GM19452 (cell line): ENCODE results near the gene LONP2.
"Not testable (repeated sequence)": the region's sequence is repeated elsewhere in the genome, so short reads cannot be mapped to it uniquely, and the experiment has no call there.

Experiments
- ATAC-seq: cut with Tn5 transposase; IDR thresholded peaks from one replicate; pipeline ENCODE4 v1.9.1; 2021; ENCODE audit not compliant: unreplicated experiment

The LONP2 gene

GRCh38 chr16:48365025-48365600, 121.0 kb downstream of the LONP2 start:
- no peak for ATAC-seq

DNA sequence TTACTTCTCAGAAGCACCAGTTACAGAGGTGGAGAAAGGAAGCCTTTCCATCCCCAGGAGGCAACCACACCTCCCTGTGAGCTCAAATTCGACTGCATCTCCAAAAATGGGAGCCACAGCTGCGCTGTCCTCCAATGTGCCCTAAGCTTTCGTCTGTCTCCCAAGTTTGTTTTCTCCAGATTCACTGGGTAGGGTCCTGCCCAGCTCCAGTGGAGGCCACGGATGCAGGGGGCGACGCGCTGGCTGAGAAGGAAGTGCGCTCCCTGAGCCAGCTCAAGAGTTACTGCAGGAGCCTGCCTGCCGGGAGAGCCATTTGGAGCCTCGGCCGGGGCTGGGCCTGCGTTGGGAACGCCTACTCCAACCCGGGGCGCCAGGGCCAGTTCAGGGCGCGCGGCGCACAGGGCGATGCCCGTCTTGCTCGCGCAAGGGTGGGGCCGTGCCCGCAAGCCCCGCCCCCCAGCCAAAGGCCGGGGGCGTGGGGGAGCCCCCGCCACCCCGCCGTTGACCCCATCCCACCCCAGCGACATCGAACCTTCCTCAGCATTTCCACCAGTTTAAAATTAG, 121.6 kb downstream of the LONP2 start:
- peak; percentile 91 for ATAC-seq

- peak; percentile 60 for ATAC-seq
Measured at GRCh38 chr16:48366165-48367093, 122.3 kb downstream of the LONP2 start.

DNA sequence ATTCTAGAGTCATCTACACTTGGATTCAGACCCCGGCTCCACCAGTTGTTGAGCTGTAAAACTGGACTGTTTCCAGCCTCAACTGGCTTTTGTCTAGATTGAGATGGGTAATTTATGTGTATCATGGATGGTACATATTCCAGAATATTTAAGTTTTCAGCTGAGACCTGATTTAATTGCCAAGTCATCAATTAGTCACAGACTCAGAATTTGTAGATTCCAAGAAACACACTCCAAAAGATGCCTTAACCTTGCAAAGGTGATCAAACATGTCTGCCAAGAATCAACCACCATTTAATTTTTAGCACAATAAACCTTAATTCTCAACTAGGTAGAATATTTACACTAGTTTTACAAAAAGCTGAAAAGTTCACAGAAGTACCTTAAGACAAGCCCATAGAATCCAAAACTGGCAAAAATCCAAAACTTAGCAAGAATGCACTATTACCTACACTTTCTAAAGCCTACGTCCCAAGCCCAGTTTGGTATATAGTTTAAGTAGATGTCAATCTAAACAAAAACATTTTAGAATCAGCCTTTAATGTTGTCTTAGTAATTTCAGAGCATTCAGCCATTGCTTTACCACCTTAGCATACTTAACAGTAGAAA, 123.4 kb downstream of the LONP2 start:
- no peak for ATAC-seq

- ATAC-seq = no peak
Measured at GRCh38 chr16:48369765-48370164, 125.7 kb downstream of the LONP2 start.

DNA sequence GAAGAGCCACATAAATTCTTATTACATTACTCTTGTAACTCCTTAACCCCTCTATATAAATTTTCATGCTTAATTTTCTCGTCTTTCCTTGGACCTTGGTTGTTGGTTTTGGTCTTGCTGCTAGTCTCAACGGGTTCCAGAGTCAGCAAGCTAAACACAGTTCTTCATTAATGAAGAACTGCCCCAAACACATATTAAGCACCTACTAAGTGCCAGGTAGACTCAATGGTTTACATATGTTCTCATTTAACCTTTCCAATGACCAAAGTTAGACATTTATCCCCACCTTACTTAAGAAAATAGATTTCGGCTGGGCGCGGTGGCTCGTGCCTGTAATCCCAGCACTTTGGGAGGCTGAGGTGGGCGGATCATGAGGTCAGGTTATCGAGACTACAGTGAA, 126.1 kb downstream of the LONP2 start:
- ATAC-seq = no peak

DNA sequence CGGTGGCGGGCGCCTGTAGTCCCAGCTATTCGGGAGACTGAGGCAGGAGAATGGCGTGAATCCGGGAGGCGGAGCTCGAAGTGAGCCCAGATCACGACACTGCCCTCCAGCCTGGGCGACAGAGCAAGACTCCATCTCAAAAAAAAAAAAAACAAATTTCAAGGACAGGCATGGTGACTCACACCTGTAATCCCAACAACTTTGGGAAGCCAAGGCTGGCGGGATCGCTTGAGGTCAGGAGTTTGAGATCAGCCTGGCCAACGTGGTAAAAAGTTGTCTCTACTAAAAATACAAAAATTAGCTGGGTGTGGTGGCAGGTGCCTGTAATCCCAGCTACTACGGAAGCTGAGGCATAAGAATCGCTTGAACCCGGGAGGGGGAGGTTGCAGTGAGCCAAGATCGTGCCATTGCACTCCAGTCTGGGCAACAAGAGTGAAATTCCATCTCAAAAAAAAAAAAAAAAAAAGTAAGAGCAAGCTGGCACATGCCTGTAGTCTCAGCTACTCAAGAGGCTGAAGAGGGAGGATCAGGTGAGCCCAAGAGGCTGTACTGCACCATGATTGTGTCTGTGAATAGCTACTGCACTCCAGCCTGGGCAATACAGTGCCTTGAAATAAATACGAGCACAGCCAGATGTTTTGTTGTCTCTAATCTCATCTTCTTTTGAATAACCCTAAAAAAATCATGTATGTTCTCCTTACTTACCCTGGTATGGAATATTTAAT, 126.7 kb downstream of the LONP2 start:
- not testable (repeated sequence) for ATAC-seq

DNA sequence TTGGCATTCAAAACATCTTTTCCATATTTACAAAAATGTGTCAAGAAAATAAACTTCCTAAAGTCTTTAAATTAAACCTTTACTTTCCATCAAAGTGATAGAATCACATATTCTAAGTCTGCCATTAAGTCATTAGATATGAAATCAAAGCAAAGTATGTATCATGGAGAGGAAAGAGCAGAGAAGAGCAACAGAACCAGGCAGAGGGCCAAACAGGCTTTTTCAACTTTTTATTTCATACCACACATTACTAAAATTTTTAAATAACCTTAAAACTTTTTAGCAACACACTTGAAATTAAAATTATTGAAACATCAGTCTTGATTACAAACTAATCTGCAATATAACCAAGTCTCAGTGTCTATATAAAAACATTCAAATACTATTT, 127.3 kb downstream of the LONP2 start:
- no peak for ATAC-seq

DNA sequence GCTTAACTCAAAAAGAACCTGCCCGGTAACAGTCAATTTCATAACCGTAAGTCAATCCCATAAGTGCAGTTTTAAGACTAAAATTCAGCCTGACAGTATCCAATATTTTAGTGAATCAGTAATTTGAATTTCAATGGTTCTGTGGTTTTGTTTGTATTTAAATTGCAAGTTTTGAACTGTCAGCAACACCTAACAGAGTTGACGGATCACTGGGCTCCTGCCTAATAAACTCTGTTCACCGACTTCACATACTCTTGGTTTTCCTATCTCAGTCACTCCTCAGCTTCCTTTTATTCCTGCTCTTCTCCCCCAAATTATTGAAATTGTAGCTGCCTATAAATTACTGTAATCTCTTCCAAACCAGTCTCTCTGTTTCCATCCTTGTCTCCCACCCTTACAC, 128.6 kb downstream of the LONP2 start:
- ATAC-seq = no peak

DNA sequence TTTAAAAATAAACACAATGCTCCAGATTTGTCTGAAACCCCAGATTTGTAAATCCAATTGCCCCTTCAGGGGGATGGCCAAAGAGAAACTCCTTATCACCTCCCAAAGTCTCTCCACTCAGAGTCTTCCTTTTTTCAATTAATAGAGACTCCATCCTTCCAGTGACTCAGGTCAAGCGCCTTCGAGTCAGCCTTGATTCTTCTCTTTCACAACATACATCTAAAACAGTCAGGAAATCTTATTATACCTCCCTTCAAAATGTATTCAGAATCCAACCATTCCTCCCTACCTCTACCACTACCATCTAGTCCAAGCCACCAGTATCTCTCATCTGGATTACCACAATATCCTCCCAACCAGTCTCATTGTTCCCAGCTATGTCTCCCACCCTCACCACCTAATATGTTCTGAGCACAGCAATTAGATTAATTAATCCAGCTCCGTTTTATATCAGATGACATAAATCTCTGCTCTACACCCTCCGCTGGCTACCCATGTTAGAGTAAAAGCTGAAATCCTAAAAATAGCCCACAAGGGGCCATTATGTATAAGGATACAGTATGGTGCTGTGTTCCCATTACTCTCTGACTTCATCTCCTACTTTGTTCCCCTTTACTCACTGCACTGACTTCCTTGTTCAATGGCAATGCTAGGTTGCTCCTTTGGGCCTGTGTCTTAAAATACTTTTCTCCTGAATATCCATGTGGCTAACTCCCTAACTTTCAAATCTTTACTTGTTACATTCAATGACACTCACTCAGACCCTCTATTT, 129.3 kb downstream of the LONP2 start:
- ATAC-seq = no peak

- ATAC-seq = no peak
Measured at GRCh38 chr16:48374255-48374654, 130.2 kb downstream of the LONP2 start.

- not testable (repeated sequence) for ATAC-seq
Measured at GRCh38 chr16:48377301-48377700, 133.2 kb downstream of the LONP2 start.

GRCh38 chr16:48378276-48378675, 134.2 kb downstream of the LONP2 start:
- no peak for ATAC-seq

- no peak for ATAC-seq
Measured at GRCh38 chr16:48378836-48379235, 134.7 kb downstream of the LONP2 start.

DNA sequence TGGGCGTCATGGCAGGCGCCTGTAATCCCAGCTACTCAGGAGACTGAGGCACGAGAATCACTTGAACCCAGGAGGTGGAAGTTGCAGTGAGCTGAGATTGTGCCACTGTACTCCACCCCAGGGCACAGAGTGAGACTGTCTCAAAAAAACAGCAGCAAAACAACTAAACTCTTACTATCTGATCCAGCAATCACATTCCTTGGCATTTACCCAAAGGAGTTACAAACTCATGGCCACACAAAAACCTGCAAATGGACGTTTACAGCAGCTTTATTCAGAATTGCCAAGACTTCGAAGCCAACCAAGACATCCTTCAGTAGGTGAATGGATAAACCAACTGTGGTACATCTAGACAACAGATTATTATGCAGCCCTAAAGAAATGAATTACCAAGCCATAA, 137.1 kb downstream of the LONP2 start:
- ATAC-seq = no peak

DNA sequence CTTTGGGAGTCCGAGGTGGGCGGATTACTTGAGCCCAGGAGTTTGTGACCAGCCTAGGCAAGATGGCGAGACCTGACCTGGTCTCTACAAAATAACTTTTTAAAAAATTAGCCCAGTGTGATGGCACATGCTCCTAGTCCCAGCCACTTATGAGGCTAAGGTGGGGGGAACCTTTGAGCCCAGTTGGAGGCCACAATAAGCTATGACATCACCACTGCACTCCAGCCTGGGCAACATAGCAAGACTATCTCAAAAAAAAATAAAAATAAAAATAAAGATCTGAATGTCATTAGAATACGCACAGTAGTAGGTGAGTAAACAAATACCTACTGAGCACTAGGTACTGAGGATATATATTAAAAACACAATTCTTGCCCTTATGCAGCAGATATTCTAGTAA, 138.0 kb downstream of the LONP2 start:
- no peak for ATAC-seq

DNA sequence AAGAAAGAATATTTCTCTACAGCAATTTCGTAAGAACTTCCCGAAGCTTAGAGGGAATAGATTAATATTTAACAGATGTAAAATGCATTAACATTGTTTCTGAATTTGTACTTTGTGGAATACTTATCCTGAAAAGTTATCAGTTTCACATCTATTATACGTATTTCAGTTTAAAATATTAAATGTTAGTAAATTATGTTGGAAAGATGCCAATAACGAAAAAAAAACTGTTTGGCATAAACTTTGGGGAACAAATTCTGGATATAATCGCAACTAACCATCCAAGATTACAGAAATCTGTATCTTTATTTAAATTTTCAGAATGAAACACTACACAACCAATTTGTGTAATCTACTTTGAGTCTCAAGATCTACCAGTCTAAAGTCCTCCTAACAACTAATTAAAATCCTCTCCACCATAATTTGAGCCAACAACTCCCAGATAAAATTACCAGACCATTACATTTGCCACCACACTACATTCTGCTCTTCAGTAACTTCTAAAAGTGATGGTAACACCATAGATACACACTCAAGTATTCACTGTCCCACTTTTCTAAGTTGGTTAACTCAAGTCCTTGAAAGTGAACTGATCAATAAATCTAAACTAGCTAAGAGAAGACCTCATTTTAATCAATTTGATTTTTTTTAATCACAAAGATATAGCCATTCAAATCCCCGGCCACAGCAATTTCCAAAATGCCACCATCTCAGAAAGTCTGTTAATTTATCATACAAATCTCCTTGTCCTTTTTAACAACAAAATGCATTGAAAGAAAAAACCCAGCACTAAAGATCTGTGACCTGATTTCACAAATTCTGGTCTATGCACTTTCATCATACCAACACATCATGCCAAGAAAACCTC, 139.1 kb downstream of the LONP2 start:
- ATAC-seq = no peak

- ATAC-seq = no peak
Measured at GRCh38 chr16:48383877-48384519, 139.9 kb downstream of the LONP2 start.
